GM18951 (cell line): ENCODE measurements around the gene TCEANC2.

ENCODE experiments used
- POLR2A ChIP-seq: IDR thresholded peaks from 4 replicates; pipeline ENCODE4 v1.6.1; 2011; ENCODE audit warnings: mild to moderate bottlenecking; ENCODE audit not compliant: insufficient read length, insufficient read depth; ENCODE audit errors: extremely low read depth
- in situ Hi-C: fragments of 300-500 bp; cut with MboI; formaldehyde crosslinking; loops from one replicate; pipeline ENCODE4 v1.12.0; 2022; ENCODE audit warnings: low sequenced_read_pairs, mixed read lengths, inconsistent platforms; ENCODE audit not compliant: unreplicated experiment

TCEANC2 gene

GRCh38 chr1:54109129-54110090 lies 56.0 kb downstream of the TCEANC2 start:
- in situ Hi-C loops = no loop called here
- no peak for TF ChIP-seq POLR2A

GRCh38 chr1:54110996-54111395 lies 57.6 kb downstream of the TCEANC2 start:
- no peak for TF ChIP-seq POLR2A
- in situ Hi-C loops = no loop called here

GRCh38 chr1:54111624-54112023 lies 58.2 kb downstream of the TCEANC2 start:
- TF ChIP-seq POLR2A = no peak
- in situ Hi-C loops = no loop called here

- in situ Hi-C loops = no loop called here
- TF ChIP-seq POLR2A = no peak
Observed at GRCh38 chr1:54112027-54112426, 58.6 kb downstream of the TCEANC2 start.

GRCh38 chr1:54112705-54113368 lies 59.4 kb downstream of the TCEANC2 start:
- no peak for TF ChIP-seq POLR2A
- in situ Hi-C loops = no loop called here

GRCh38 chr1:54114001-54114400 lies 60.6 kb downstream of the TCEANC2 start:
- in situ Hi-C loops = no loop called here

GRCh38 chr1:54114955-54115354 lies 61.5 kb downstream of the TCEANC2 start:
- TF ChIP-seq POLR2A = no peak
- in situ Hi-C loops = no loop called here

More at GRCh38 chr1:54114001-54114400, 60.6 kb downstream of the TCEANC2 start:
- no peak for TF ChIP-seq POLR2A

- TF ChIP-seq POLR2A = no peak
Observed at GRCh38 chr1:54115520-54115919, 62.1 kb downstream of the TCEANC2 start.

GRCh38 chr1:54117815-54118563 lies 64.6 kb downstream of the TCEANC2 start:
- TF ChIP-seq POLR2A = no peak
- in situ Hi-C loops = no loop called here

More at GRCh38 chr1:54115520-54115919, 62.1 kb downstream of the TCEANC2 start:
- in situ Hi-C loops = no loop called here

GRCh38 chr1:54118704-54119103 lies 65.3 kb downstream of the TCEANC2 start:
- in situ Hi-C loops = no loop called here

GRCh38 chr1:54120018-54120697 lies 66.8 kb downstream of the TCEANC2 start:
- in situ Hi-C loops = no loop called here
- TF ChIP-seq POLR2A = no peak

More at GRCh38 chr1:54118704-54119103, 65.3 kb downstream of the TCEANC2 start:
- no peak for TF ChIP-seq POLR2A

- in situ Hi-C loops = no loop called here
Observed at GRCh38 chr1:54120698-54121481, 67.5 kb downstream of the TCEANC2 start.

More at GRCh38 chr1:54120698-54121481, 67.5 kb downstream of the TCEANC2 start:
- TF ChIP-seq POLR2A = no peak
